ENCODE data around the gene CCNF. TPM values are rescaled to one million over a fixed set of nuclear protein-coding genes. Genes with fewer than 3 reads are reported as not detected.
A peak's percentile ranks its signal among the peaks of the same experiment; 100 is the strongest.

CCNF gene
- total RNA-seq, 1 donor from 2014 or later, result 1.1 TPM

- ATAC-seq, result no peak
- intact Hi-C loops (cut with micrococcal nuclease), result loop anchor here (10.0 kb wide), 1 partner anchor 162 kb away; no protein-coding TSS in a partner anchor
- DNase-seq, result peak; percentile 29
Observed at GRCh38 chr16:2496223-2497115, 67.2 kb downstream of the CCNF start.

- intact Hi-C loops (cut with micrococcal nuclease), result loop anchor here (10.0 kb wide), 1 partner anchor 162 kb away; no protein-coding TSS in a partner anchor
- ATAC-seq, result peak; percentile 69
- peak; percentile 89 for DNase-seq
Observed at GRCh38 chr16:2497116-2497630, 67.9 kb downstream of the CCNF start.

- DNase-seq (peak; percentile 36), ATAC-seq (no peak)
- intact Hi-C loops (cut with micrococcal nuclease), result loop anchor here (10.0 kb wide), 1 partner anchor 163 kb away; no protein-coding TSS in a partner anchor
Observed at GRCh38 chr16:2497695-2498484, 68.6 kb downstream of the CCNF start.

- ATAC-seq (peak; percentile 55), DNase-seq (peak; percentile 78)
- intact Hi-C loops (cut with micrococcal nuclease), result loop anchor here (10.0 kb wide), 1 partner anchor 164 kb away; no protein-coding TSS in a partner anchor
Observed at GRCh38 chr16:2498531-2499253, 69.4 kb downstream of the CCNF start.

GRCh38 chr16:2499454-2499853 lies 70.2 kb downstream of the CCNF start:
- ATAC-seq, result no peak
- DNase-seq, result no peak
- intact Hi-C loops (cut with micrococcal nuclease), result loop anchor here (10.0 kb wide), 1 partner anchor 165 kb away; no protein-coding TSS in a partner anchor

GRCh38 chr16:2499890-2500429 lies 70.7 kb downstream of the CCNF start:
- no peak for DNase-seq
- no peak for ATAC-seq
- intact Hi-C loops (cut with micrococcal nuclease), result loop anchor here (10.0 kb wide), 1 partner anchor 165 kb away; no protein-coding TSS in a partner anchor

GRCh38 chr16:2500430-2500917 lies 71.2 kb downstream of the CCNF start:
- peak; percentile 37 for DNase-seq
- no peak for ATAC-seq
- intact Hi-C loops (cut with micrococcal nuclease), result no loop called here

GRCh38 chr16:2500918-2501750 lies 71.9 kb downstream of the CCNF start:
- intact Hi-C loops (cut with micrococcal nuclease), result no loop called here
- DNase-seq (peak; percentile 91), ATAC-seq (peak; percentile 80)

GRCh38 chr16:2501946-2502895 lies 73.0 kb downstream of the CCNF start:
- ATAC-seq (no peak), DNase-seq (peak; percentile 28)
- intact Hi-C loops (cut with micrococcal nuclease), result no loop called here

- intact Hi-C loops (cut with micrococcal nuclease), result no loop called here
- no peak for DNase-seq
- ATAC-seq, result no peak
Observed at GRCh38 chr16:2505695-2506094, 76.4 kb downstream of the CCNF start.

- DNase-seq (peak; percentile 67), ATAC-seq (peak; percentile 52)
- intact Hi-C loops (cut with micrococcal nuclease), result no loop called here
Observed at GRCh38 chr16:2507052-2507659, 77.9 kb downstream of the CCNF start.

GRCh38 chr16:2507665-2508064 lies 78.4 kb downstream of the CCNF start:
- ATAC-seq (peak; percentile 62), DNase-seq (peak; percentile 74)
- intact Hi-C loops (cut with micrococcal nuclease), result no loop called here
